ENCODE data around the gene BPIFB6. TPM values are rescaled to one million over a fixed set of nuclear protein-coding genes. Genes with fewer than 3 reads are reported as not detected.

BPIFB6 gene
- polyA plus RNA-seq, 2 of the 4 experiments (the other 2 are of a cell fraction): not detected

- FAIRE-seq (no peak), ATAC-seq (no peak), DNase-seq (ENCODE audit: low read depth in 1 of 2, low spot score in 1 of 2) (no peak)
- Histone ChIP-seq H3K27ac (no peak overlapping the region), H3K4me2 (no peak overlapping the region), H3K4me1 (0 out of 3 replicates have a peak, but pooled peaks cover 3% of the 10 kb centered on the region), H3K9me3 (no peaks in the 10 kb centered on the region), H3K4me3 (no peak overlapping the region)
- 21% methylated on average over 6 of the region's 8 CpGs for WGBS (ENCODE audit: missing lambda C conversion rate)
- POLR2A ChIA-PET: no interaction called here
- CTCF ChIA-PET: no interaction called here
- no peak for TF ChIP-seq FOSB (CRISPR knock-in tag; IDR thresholded peaks at IDR 0.05)
- no peak for TF ChIP-seq JUNB (IDR thresholded peaks at IDR 0.05)
- TF ChIP-seq ESRRA (IDR thresholded peaks at IDR 0.05; ENCODE audit: borderline replicate concordance, low read length): no peak
- TF ChIP-seq CHD2 (IDR thresholded peaks at IDR 0.05; ENCODE audit: low read length, partially characterized antibody): no peak
- no peak for TF ChIP-seq NR3C1 (IDR thresholded peaks at IDR 0.05)
- TF ChIP-seq BHLHE40 (IDR thresholded peaks at IDR 0.05; ENCODE audit: low read depth, low read length): no peak
- no peak for TF ChIP-seq HEYL (CRISPR knock-in tag; IDR thresholded peaks at IDR 0.05)
- TF ChIP-seq POLR2A (IDR thresholded peaks at IDR 0.05; ENCODE audit: low read length): no peak
- no peak for TF ChIP-seq REST (IDR thresholded peaks at IDR 0.05)
- no peak for TF ChIP-seq BCL3 (IDR thresholded peaks at IDR 0.05)
- no peak for TF ChIP-seq ATOH8 (CRISPR knock-in tag; IDR thresholded peaks at IDR 0.05; ENCODE audit: low read depth)
- no peak for TF ChIP-seq CTCF (IDR thresholded peaks at IDR 0.05)
- no peak for TF ChIP-seq HMGXB4 (CRISPR knock-in tag; IDR thresholded peaks at IDR 0.05; ENCODE audit: borderline replicate concordance)
- no peak for TF ChIP-seq MYC (IDR thresholded peaks at IDR 0.05; ENCODE audit: borderline replicate concordance, low read length)
- TF ChIP-seq EHF (CRISPR knock-in tag; IDR thresholded peaks at IDR 0.05): no peak
- TF ChIP-seq SREBF2 (IDR thresholded peaks at IDR 0.05): no peak
- no peak for TF ChIP-seq TFCP2L1 (CRISPR knock-in tag; IDR thresholded peaks at IDR 0.05)
- TF ChIP-seq RCOR1 (IDR thresholded peaks at IDR 0.05; ENCODE audit: low read depth, low read length): no peak
- no peak for TF ChIP-seq RFX5 (IDR thresholded peaks at IDR 0.05)
Measured at GRCh38 chr20:33010674-33011449, 20.6 kb upstream of the BPIFB6 start.

Data from A549 (cell line).